K562 (cell line): ENCODE results near the gene NKIRAS1. TPM values are rescaled to one million over a fixed set of nuclear protein-coding genes. Genes with fewer than 3 reads are reported as not detected.

ENCODE experiments used
- ARID1B ChIP-seq: fragments of 450-650 bp; IDR thresholded peaks from 2 replicates; pipeline ENCODE4 v1.6.1; 2016; ENCODE audit warnings: antibody characterized with exemption, mild to moderate bottlenecking, inconsistent platforms
- BHLHE40 ChIP-seq: IDR thresholded peaks from 2 replicates; pipeline ENCODE4 v1.6.1; 2011; ENCODE audit warnings: low read length, improper control_type of control experiment
- CHD1 ChIP-seq: fragments of 200-600 bp; sonication (generic); IDR thresholded peaks from one replicate; pipeline ENCODE4 v1.6.1; 2012; ENCODE audit warnings: mild to moderate bottlenecking, moderate library complexity, low read length, inconsistent platforms
- E2F1 ChIP-seq: sonication (generic); formaldehyde crosslinking; IDR thresholded peaks from 2 replicates; pipeline ENCODE4 v1.8.1; 2023; ENCODE audit warnings: mild to moderate bottlenecking, missing genetic modification reagents, moderate library complexity
- E2F3 ChIP-seq: fragments of 250-450 bp; sonication (Bioruptor Pico); IDR thresholded peaks from 2 replicates; pipeline ENCODE4 v1.4.0; 2020; ENCODE audit warnings: mild to moderate bottlenecking
- FOXK1 ChIP-seq: sonication (generic); formaldehyde crosslinking; IDR thresholded peaks from 2 replicates; pipeline ENCODE4 v1.8.0; 2022; ENCODE audit warnings: missing genetic modification reagents, mild to moderate bottlenecking, borderline replicate concordance
- HBP1 ChIP-seq: fragments of 450-650 bp; formaldehyde crosslinking; IDR thresholded peaks from 2 replicates; pipeline ENCODE4 v1.4.0; 2022; ENCODE audit warnings: missing genetic modification characterization
- HINFP ChIP-seq: fragments of 450-650 bp; conservative IDR thresholded peaks from 2 replicates; pipeline ENCODE4 v1.6.1; 2016; ENCODE audit warnings: missing genetic modification characterization, low read depth, mild to moderate bottlenecking, control low read depth, missing compliant biosample characterization
- HMGN3 ChIP-seq: IDR thresholded peaks from 2 replicates; pipeline ENCODE4 v1.6.1; 2011; ENCODE audit warnings: borderline replicate concordance, low read depth, mild to moderate bottlenecking, mixed read lengths, low read length; ENCODE audit not compliant: insufficient read length; ENCODE audit errors: extremely low read depth
- ILF3 ChIP-seq: fragments of 450-650 bp; IDR thresholded peaks from 2 replicates; pipeline ENCODE4 v1.6.1; 2018; ENCODE audit warnings: antibody characterized with exemption, mild to moderate bottlenecking, moderate library complexity, borderline replicate concordance
- POLR2AphosphoS2 ChIP-seq: IDR thresholded peaks from 2 replicates; pipeline ENCODE4 v1.6.1; 2012; ENCODE audit warnings: low read length, improper control_type of control experiment
- SIN3B ChIP-seq: fragments of 450-650 bp; IDR thresholded peaks from 2 replicates; pipeline ENCODE4 v1.6.1; 2017; ENCODE audit warnings: low read depth, mild to moderate bottlenecking, moderate library complexity
- ZEB2 ChIP-seq: fragments of 450-650 bp; IDR thresholded peaks from 2 replicates; pipeline ENCODE4 v1.6.1; 2016
- ZKSCAN3 ChIP-seq: fragments of 250-450 bp; sonication (Bioruptor Pico); IDR thresholded peaks from 2 replicates; pipeline ENCODE4 v1.4.0; 2020
- ZNF232 ChIP-seq: sonication (generic); formaldehyde crosslinking; IDR thresholded peaks from 2 replicates; pipeline ENCODE4 v1.8.0; 2022; ENCODE audit warnings: mild to moderate bottlenecking, missing genetic modification reagents
- ZNF41 ChIP-seq: fragments of 250-450 bp; sonication (Bioruptor Pico); conservative IDR thresholded peaks from 2 replicates; pipeline ENCODE4 v1.4.0; 2020; ENCODE audit warnings: mild to moderate bottlenecking
- ZNF518B ChIP-seq: fragments of 250-450 bp; sonication (Bioruptor Pico); IDR thresholded peaks from 2 replicates; pipeline ENCODE4 v1.5.0; 2021; ENCODE audit warnings: mild to moderate bottlenecking, moderate library complexity
- ZNF695 ChIP-seq: fragments of 450-650 bp; formaldehyde crosslinking; IDR thresholded peaks from 2 replicates; pipeline ENCODE4 v1.4.0; 2020; ENCODE audit warnings: mild to moderate bottlenecking, moderate library complexity
- ZNF696 ChIP-seq: fragments of 250-450 bp; sonication (Bioruptor Pico); conservative IDR thresholded peaks from 2 replicates; pipeline ENCODE4 v1.4.0; 2020; ENCODE audit warnings: mild to moderate bottlenecking, moderate library complexity
- ZSCAN29 ChIP-seq: fragments of 450-650 bp; IDR thresholded peaks from 2 replicates; pipeline ENCODE4 v1.6.1; 2017
- polyA plus RNA-seq, 8 experiments: library from polyadenylated mRNA; depleted of rRNA in 4 of 8; stranded (reverse) in 5 of 8; unstranded in 3 of 8; fragments of >200 nt; fragmentation: Nextera tagmentation in 2 of 8; fragmentation: Illumina TruSeq in 1 of 8; extraction: Ambion mirVana in 2 of 8; extraction: Trizol in 1 of 8; gene quantifications; 2 replicates each; pipeline versions ENCODE4 v1.2.1 to v1.2.3, GENCODE V29; 2011 to 2014; ENCODE audit warnings: inconsistent platforms in 1 of 8, missing spikeins in 1 of 8
- total RNA-seq, 7 experiments: library from RNA; depleted of rRNA in 6 of 7; stranded (reverse); fragments of >200 nt in 6 of 7; fragmentation: Illumina TruSeq in 2 of 7; extraction: Trizol in 2 of 7; gene quantifications; 2 replicates each; pipeline versions ENCODE4 v1.2.1 to v1.2.3, GENCODE V29; 2011 to 2021; ENCODE audit warnings: low replicate concordance in 1 of 7

Gene NKIRAS1
- total and polyA plus RNA-seq, 9 of the 15 experiments (the other 6 are each of a cell fraction or from before 2014, with no cell fraction given) = 5.1 to 10.3 (median 6.3) TPM

GRCh38 chr3:23944861-23945662 lies 28.3 kb upstream of the NKIRAS1 start, which contains the start of gene NR1D2 (continued):
- no peak for TF ChIP-seq ZNF232 (CRISPR knock-in tag)
- 0 out of 2 replicates have a peak, but pooled peaks have one; percentile 10 for TF ChIP-seq HINFP (tag)
- no peak for TF ChIP-seq ILF3
- peak; percentile 72 for TF ChIP-seq SIN3B
- TF ChIP-seq E2F3 = peak; percentile 60; the same call in 1 of the 2 replicates
- no peak for TF ChIP-seq BHLHE40
- no peak for TF ChIP-seq ZKSCAN3 (CRISPR knock-in tag)
- no peak for TF ChIP-seq ZSCAN29
- no peak for TF ChIP-seq ZNF696 (CRISPR knock-in tag)
- TF ChIP-seq ZNF518B (CRISPR knock-in tag) = no peak
- TF ChIP-seq HMGN3 = peak; percentile 51
- TF ChIP-seq POLR2AphosphoS2 = no peak
- peak; percentile 53; the same call in 1 of the 2 replicates for TF ChIP-seq ARID1B
- TF ChIP-seq ZNF41 (CRISPR knock-in tag) = no peak
- TF ChIP-seq CHD1 = peak; percentile 68
- no peak for TF ChIP-seq ZNF695 (CRISPR knock-in tag)
- TF ChIP-seq ZEB2 = no peak
- no peak for TF ChIP-seq E2F1
- TF ChIP-seq HBP1 (CRISPR knock-in tag) = peak; percentile 93
- TF ChIP-seq FOXK1 (CRISPR knock-in tag) = no peak
